Middle frontal gyrus (tissue), 1 donor: ENCODE results near the gene NXPE2.

Experiments used
- DNase-seq: peaks from one replicate; pipeline ENCODE4 v3.0.0-alpha.2; 2015; ENCODE audit warnings: low spot score; ENCODE audit errors: extremely low spot score

The NXPE2 gene

DNA sequence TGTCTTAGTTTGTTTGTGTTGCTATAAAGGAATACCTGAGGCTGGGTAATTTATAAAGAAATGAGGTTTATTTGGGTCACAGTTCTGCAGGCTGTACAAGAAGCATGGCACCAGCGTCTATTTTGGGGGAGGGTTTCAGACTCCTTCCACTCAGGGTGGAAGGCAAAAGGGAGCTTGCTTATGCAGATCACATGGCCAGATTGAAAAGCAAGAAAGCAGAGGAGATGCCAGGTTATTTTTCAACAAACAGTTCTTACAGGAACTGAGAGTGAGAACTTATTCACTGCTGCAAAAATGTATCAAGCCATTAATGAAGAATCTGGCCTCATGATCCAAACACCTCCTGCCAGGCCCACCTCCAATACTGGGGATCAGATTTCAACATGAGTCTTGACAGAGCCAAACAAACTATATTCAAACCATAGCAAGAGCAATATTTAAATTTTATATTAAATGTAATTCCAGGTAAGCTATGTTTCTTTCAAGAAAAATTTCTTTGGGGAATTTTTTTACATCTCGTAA is 66.9 kb downstream of the NXPE2 start:
- no peak for DNase-seq

DNA sequence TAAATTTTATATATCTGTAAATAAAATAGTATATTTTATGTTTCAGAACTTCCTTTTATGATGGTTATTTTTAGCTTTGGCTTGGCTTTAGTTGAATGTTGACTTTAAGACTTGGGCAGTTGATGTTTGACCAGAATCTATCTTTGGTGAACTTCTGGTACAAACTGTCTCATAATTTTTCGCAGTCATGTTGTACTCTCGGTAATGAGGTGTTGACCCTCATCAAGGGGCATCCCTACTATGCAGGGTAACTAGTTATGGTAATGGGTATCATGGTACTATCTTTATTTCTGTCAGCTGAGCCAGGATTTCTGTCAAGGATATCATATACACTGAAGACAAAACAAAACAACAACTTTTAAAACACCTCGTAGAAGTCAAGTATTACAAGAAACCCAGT is 67.7 kb downstream of the NXPE2 start:
- no peak for DNase-seq
